SW480 (cell line): ENCODE data around the gene RNASE4.

ENCODE experiments used
- DNase-seq: peaks from one replicate; pipeline ENCODE4 v3.0.0-alpha.2; 2016; ENCODE audit warnings: low spot score

Gene RNASE4

DNA sequence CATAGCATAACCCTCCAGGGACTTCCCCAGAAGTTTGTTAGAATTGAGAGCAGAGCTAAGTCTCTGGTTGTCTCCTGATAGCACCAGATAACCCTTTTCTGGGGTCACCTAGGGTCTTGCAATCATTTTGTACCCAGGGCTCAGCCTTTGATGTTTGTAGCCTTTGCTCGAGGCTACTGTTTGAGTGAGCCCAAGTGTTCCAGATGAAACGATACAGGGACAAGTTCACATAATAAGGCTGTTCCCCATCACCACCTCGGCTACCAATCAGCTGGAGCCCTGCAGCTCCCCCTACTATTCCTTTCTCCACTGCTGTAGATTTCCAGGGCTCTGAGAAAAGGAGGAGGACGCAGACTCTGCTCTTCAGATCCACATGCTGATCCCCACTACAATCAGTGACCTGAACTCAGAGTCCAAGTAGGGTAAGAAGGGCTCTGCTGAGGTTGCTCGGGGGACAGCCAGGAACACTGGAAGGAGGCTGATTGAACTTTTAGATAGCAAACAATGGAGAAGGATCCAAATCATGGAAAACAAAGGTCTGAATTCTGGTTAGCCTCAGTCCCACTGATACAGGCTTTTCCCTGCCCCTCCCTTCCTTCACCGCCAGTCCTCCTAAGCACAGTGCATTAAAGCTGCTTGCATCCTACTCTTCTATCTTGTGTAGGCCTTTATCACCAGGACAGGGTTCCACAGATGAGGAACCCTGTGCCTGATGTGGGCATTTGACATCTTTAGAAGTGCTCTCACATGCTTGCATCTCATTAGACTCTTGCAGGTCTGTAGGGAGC lies 61.4 kb downstream of the RNASE4 start, which contains the start of gene EDDM3A:
EDDM3A (plus strand) TSS at position 317 of the 788 bp plus-strand sequence. CDS start 1,694 bp downstream, outside the sequence.
- DNase-seq: no peak

DNA sequence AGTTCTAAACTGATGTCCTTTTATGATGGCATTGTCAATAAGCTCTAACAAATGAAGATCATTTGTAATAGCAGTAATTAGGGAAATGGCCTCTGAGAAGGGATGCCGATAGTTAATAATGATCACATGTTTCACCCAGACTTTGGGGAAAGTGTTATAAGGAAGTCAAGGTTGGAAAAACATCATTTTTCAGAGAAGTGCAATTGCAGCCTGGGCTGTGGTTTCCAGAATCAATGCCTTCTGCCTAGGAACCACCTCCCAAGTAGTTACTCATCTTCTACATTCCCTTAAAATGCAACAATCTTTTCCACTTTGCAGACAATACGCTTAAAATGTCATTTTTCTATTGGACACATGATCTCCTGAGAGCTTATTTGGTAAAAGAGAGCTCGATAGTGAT lies 62.2 kb downstream of the RNASE4 start:
- no peak for DNase-seq

- no peak for DNase-seq
Measured at GRCh38 chr14:20748439-20748838, 64.1 kb downstream of the RNASE4 start.

DNA sequence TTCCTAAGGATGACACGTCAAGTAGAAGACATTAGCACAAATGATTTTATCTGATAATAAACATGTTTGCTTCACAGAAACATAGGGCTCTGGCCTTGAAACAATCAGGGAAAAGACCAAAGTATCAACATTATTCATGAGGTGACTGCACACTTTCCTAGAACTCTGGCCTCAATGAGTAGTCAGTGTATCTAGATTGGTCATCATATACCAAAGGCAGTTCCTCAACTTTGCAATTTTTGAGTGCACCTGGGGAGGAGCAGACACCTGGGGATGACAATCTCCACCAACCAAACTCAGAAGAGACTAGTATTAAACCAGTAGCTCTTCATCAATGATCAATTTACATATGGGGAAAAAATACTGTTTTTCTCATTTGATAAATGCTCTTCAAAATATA lies 65.8 kb downstream of the RNASE4 start:
- no peak for DNase-seq
